Esophagus squamous epithelium (tissue), 4 donors: ENCODE results near the gene GRID2.

Source experiments
- POLR2A ChIP-seq, 4 donors: fragments of 450-650 bp; IDR thresholded peaks; one replicate each; pipeline ENCODE4 v1.6.1; 2017; ENCODE audit warnings: antibody characterized with exemption in 4 of 4, mild to moderate bottlenecking in 4 of 4, moderate library complexity in 3 of 4
- TF ChIP-seq, protein P1 (sequence below), 6 experiments: fragments of 450-650 bp in 4 of 6; fragments of 200-600 bp in 2 of 6; sonication (generic) in 2 of 6; IDR thresholded peaks; one replicate each; pipeline ENCODE4 v1.5.1; 2016 to 2019; ENCODE audit warnings: antibody characterized with exemption in 6 of 6, mild to moderate bottlenecking in 4 of 6, moderate library complexity in 4 of 6

- TF ChIP-seq, protein P1, sequence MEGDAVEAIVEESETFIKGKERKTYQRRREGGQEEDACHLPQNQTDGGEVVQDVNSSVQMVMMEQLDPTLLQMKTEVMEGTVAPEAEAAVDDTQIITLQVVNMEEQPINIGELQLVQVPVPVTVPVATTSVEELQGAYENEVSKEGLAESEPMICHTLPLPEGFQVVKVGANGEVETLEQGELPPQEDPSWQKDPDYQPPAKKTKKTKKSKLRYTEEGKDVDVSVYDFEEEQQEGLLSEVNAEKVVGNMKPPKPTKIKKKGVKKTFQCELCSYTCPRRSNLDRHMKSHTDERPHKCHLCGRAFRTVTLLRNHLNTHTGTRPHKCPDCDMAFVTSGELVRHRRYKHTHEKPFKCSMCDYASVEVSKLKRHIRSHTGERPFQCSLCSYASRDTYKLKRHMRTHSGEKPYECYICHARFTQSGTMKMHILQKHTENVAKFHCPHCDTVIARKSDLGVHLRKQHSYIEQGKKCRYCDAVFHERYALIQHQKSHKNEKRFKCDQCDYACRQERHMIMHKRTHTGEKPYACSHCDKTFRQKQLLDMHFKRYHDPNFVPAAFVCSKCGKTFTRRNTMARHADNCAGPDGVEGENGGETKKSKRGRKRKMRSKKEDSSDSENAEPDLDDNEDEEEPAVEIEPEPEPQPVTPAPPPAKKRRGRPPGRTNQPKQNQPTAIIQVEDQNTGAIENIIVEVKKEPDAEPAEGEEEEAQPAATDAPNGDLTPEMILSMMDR (IDR thresholded peaks at IDR 0.05): no peak
- no peak for TF ChIP-seq POLR2A (IDR thresholded peaks at IDR 0.05)
Measured at GRCh38 chr4:93403571-93403970, 1099.8 kb downstream of the GRID2 start.
